HG03342 (cell line): ENCODE results near the gene TBC1D16.

Experiments
- ATAC-seq: cut with Tn5 transposase; IDR thresholded peaks from one replicate; pipeline ENCODE4 v1.9.1; 2021; ENCODE audit warnings: mild to moderate bottlenecking, moderate library complexity; ENCODE audit not compliant: unreplicated experiment

The TBC1D16 gene

GRCh38 chr17:79989106-79989835 is 46.4 kb downstream of the TBC1D16 start:
- no peak for ATAC-seq

GRCh38 chr17:79988185-79988971 is 47.3 kb downstream of the TBC1D16 start:
- ATAC-seq = no peak

- no peak for ATAC-seq
Observed at GRCh38 chr17:79987935-79988184, 47.8 kb downstream of the TBC1D16 start.

- ATAC-seq = no peak
Observed at GRCh38 chr17:79987187-79987934, 48.3 kb downstream of the TBC1D16 start.

- ATAC-seq = no peak
Observed at GRCh38 chr17:79986411-79987186, 49.1 kb downstream of the TBC1D16 start.

- no peak for ATAC-seq
Observed at GRCh38 chr17:79985943-79986391, 49.7 kb downstream of the TBC1D16 start.

- ATAC-seq = no peak
Observed at GRCh38 chr17:79985361-79985942, 50.2 kb downstream of the TBC1D16 start.

- no peak for ATAC-seq
Observed at GRCh38 chr17:79984877-79985276, 50.8 kb downstream of the TBC1D16 start.

- no peak for ATAC-seq
Observed at GRCh38 chr17:79984045-79984840, 51.4 kb downstream of the TBC1D16 start.

- ATAC-seq = no peak
Observed at GRCh38 chr17:79983456-79983855, 52.2 kb downstream of the TBC1D16 start.

GRCh38 chr17:79982986-79983385 is 52.7 kb downstream of the TBC1D16 start:
- ATAC-seq = no peak

- no peak for ATAC-seq
Observed at GRCh38 chr17:79981661-79982101, 54.0 kb downstream of the TBC1D16 start.

- ATAC-seq = no peak
Observed at GRCh38 chr17:79981090-79981489, 54.6 kb downstream of the TBC1D16 start.

GRCh38 chr17:79980246-79981043 is 55.2 kb downstream of the TBC1D16 start:
- ATAC-seq = no peak

GRCh38 chr17:79979816-79980215 is 55.9 kb downstream of the TBC1D16 start:
- ATAC-seq = no peak

GRCh38 chr17:79979221-79979741 is 56.4 kb downstream of the TBC1D16 start:
- no peak for ATAC-seq

GRCh38 chr17:79978548-79978855 is 57.2 kb downstream of the TBC1D16 start:
- ATAC-seq = no peak

- no peak for ATAC-seq
Observed at GRCh38 chr17:79977708-79978547, 57.7 kb downstream of the TBC1D16 start.
